Esophagus squamous epithelium (tissue), 5 donors: ENCODE results near the gene MBNL2. TPM values are rescaled to one million over a fixed set of nuclear protein-coding genes. Genes with fewer than 3 reads are reported as not detected.
A peak's percentile ranks its signal among the peaks of the same experiment; 100 is the strongest.

Experiments
- DNase-seq: peaks from one replicate; lab custom pipeline; 2025; lab: John Stamatoyannopoulos, UW
- H3K27ac ChIP-seq, 4 donors: fragments of 200-600 bp; sonication (generic); one replicate each; pipeline ENCODE4 v1.5.1; 2016 to 2019; ENCODE audit warnings: mild to moderate bottlenecking in 1 of 4
- H3K27me3 ChIP-seq, 4 donors: fragments of 200-600 bp; sonication (generic); 1 replicate in 3 of 4; 2 replicates in 1 of 4; pipeline versions ENCODE4 v1.5.1 to v1.6.0; 2017 to 2021; ENCODE audit warnings: antibody characterized with exemption in 1 of 4
- H3K36me3 ChIP-seq, 3 donors: fragments of 200-600 bp; sonication (generic); one replicate each; pipeline ENCODE4 v1.5.1; 2016 to 2019
- H3K4me1 ChIP-seq, 3 donors: fragments of 200-600 bp; sonication (generic); one replicate each; pipeline ENCODE4 v1.5.1; 2017 to 2019
- H3K4me3 ChIP-seq, 4 donors: fragments of 200-600 bp; sonication (generic); 1 replicate in 3 of 4; 2 replicates in 1 of 4; pipeline ENCODE4 v1.5.1; 2016 to 2019; ENCODE audit warnings: mild to moderate bottlenecking in 2 of 4, moderate library complexity in 1 of 4
- H3K9me3 ChIP-seq, 3 donors: fragments of 200-600 bp; sonication (generic); one replicate each; pipeline ENCODE4 v1.5.1; 2016 to 2019
- POLR2A ChIP-seq, 4 donors: fragments of 450-650 bp; IDR thresholded peaks; one replicate each; pipeline ENCODE4 v1.6.1; 2017; ENCODE audit warnings: antibody characterized with exemption in 4 of 4, mild to moderate bottlenecking in 4 of 4, moderate library complexity in 3 of 4
- WGBS, 2 donors: methylation state at CpG; one replicate each; pipeline ENCODE4 v1.1.5; 2018; 5-methylcytosine and 5-hydroxymethylcytosine counted together
- intact Hi-C: fragments of 100-400 bp; cut with DNase I; formaldehyde crosslinking; loops from one replicate; pipeline ENCODE4 v1.15.0; 2022
- total RNA-seq, 4 donors: library from RNA; depleted of rRNA; stranded (reverse); fragments of >200 nt; gene quantifications; one replicate each; pipeline ENCODE4 v1.1.0, GENCODE V29; 2016
- TF ChIP-seq, protein P1 (sequence below), 6 experiments: fragments of 450-650 bp in 4 of 6; fragments of 200-600 bp in 2 of 6; sonication (generic) in 2 of 6; IDR thresholded peaks; one replicate each; pipeline ENCODE4 v1.5.1; 2016 to 2019; ENCODE audit warnings: antibody characterized with exemption in 6 of 6, mild to moderate bottlenecking in 4 of 6, moderate library complexity in 4 of 6
- donor health status: DM: yes; HTN: yes; CAD: no.

The MBNL2 gene
- total RNA-seq, 4 donors from 2014 or later: 18.3 to 58.7 (median 29.7) TPM

DNA sequence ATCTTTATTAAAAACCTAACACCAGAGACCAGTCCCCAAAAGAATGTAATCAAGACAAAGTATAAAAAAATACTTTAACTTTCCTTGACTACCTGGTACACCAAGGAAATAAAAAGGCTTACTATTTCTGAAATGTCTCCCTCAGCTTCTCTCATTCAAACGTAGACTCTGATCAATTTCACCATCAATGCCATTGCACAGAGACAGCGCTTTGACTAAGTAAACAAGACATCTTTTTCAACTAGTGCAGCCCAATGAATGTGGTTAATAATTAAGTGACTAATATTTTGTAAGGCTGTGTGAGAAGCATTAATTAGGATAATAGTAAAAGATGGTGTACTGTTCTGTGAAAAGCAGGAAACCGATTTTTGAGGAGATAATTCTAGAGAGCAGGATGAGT, 204.6 kb downstream of the MBNL2 start:
- Histone ChIP-seq H3K36me3 (no peaks in the 10 kb centered on the region), H3K27me3 (no peaks in the 10 kb centered on the region), H3K9me3 (no peaks in the 10 kb centered on the region), H3K27ac (no peak overlapping the region), H3K4me3 (no peak overlapping the region), H3K4me1 (peaks cover 0 to 7% (median 0%) of the 10 kb centered on the region in 3 donors)
- intact Hi-C loops: no loop called here
- TF ChIP-seq POLR2A (IDR thresholded peaks at IDR 0.05): no peak
- TF ChIP-seq, protein P1, sequence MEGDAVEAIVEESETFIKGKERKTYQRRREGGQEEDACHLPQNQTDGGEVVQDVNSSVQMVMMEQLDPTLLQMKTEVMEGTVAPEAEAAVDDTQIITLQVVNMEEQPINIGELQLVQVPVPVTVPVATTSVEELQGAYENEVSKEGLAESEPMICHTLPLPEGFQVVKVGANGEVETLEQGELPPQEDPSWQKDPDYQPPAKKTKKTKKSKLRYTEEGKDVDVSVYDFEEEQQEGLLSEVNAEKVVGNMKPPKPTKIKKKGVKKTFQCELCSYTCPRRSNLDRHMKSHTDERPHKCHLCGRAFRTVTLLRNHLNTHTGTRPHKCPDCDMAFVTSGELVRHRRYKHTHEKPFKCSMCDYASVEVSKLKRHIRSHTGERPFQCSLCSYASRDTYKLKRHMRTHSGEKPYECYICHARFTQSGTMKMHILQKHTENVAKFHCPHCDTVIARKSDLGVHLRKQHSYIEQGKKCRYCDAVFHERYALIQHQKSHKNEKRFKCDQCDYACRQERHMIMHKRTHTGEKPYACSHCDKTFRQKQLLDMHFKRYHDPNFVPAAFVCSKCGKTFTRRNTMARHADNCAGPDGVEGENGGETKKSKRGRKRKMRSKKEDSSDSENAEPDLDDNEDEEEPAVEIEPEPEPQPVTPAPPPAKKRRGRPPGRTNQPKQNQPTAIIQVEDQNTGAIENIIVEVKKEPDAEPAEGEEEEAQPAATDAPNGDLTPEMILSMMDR (IDR thresholded peaks at IDR 0.05): no peak
- 86 to 90% methylated on average over 3 of the region's 3 CpGs for WGBS, 2 donors
- no peak for DNase-seq

DNA sequence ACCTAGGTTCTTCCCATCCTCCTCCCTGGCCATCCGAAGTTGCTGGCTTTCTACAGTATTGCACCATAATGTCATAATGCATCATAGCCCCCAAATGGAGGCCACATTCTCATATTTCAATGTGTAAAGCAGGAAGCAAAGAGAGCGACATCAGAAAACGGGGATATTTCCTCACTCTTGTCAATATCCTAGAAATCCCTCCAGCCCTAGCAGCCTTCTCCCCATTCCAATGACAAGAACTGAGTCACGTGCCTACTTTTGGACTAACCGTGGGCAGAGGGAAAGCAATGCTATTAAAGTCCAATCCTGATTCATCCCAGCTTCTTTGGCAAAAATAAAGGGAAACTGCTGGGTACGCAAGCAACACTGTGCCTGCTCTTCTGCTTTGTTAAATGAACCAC, 207.5 kb downstream of the MBNL2 start:
- WGBS, 2 donors: 57 to 67% methylated on average over 5 to 6 of the region's 6 CpGs
- Histone ChIP-seq H3K27ac (no peak overlapping the region), H3K9me3 (no peaks in the 10 kb centered on the region), H3K27me3 (no peaks in the 10 kb centered on the region), H3K4me1 (peaks cover 0 to 15% (median 0%) of the 10 kb centered on the region in 3 donors), H3K4me3 (peak overlapping the region in 2 of 4 donors; percentile 5 to 10), H3K36me3 (no peaks in the 10 kb centered on the region)
- TF ChIP-seq, protein P1 (IDR thresholded peaks at IDR 0.05): no peak
- TF ChIP-seq POLR2A (IDR thresholded peaks at IDR 0.05): no peak
- intact Hi-C loops: no loop called here
- no peak for DNase-seq

DNA sequence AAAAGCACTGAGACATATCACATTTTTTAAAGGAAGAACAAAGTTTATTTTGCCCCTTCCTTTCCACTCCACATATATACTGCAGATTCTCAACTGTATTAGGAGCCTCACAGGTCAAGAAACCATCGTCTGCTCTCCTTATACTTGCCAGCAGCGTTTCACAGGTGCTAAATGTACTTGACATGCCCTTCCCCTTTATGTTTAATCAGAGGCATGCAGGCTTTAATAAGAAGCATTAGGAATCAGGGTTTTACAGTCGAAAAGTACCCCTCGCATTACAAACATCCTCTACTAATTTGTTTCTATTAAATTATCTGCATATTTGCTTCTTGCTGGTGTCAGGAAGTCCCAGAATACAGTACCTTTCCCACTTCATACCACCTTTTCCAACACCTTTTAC, 208.2 kb downstream of the MBNL2 start:
- DNase-seq: no peak
- H3K4me1 ChIP-seq: peaks cover 0 to 20% (median 0%) of the 10 kb centered on the region in 3 donors
- intact Hi-C loops: no loop called here
- H3K4me3 ChIP-seq: no peak overlapping the region
- no peak overlapping the region for H3K27ac ChIP-seq
- 73 to 76% methylated on average over 4 of the region's 4 CpGs for WGBS, 2 donors
- H3K36me3 ChIP-seq: no peaks in the 10 kb centered on the region
- TF ChIP-seq, protein P1 (IDR thresholded peaks at IDR 0.05): no peak
- TF ChIP-seq POLR2A (IDR thresholded peaks at IDR 0.05): no peak
- no peaks in the 10 kb centered on the region for H3K9me3 ChIP-seq
- no peaks in the 10 kb centered on the region for H3K27me3 ChIP-seq

DNA sequence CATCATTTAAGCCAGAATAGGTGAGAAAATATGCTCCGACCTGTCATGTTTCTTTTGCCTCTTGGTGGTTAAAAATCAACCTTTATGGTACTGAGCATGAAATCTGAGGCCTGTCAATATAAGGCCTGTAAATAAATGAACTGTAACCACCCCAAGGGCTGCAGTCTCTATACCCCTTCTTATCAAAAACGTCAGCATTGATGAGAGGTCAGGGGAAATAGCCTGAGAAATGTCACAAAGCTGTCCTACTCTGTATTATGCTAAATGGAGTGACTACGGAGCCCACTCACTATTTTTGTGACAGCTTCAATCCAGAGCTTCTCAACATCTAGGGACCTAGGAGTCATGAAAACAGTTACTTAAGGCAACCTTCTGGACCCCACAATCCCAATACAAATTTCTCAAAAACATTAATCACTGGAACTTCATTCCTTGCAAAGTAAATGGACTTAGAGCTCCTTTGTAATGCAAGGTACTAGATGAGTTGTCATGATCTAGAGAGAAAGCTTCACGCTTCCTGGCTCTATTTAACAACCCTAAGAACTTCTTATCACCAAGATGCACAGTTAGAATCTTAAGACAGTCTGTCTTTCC, 209.1 kb downstream of the MBNL2 start:
- DNase-seq: no peak
- H3K4me1 ChIP-seq: peaks cover 2 to 30% (median 6%) of the 10 kb centered on the region in 3 donors
- no peaks in the 10 kb centered on the region for H3K36me3 ChIP-seq
- H3K4me3 ChIP-seq: no peak overlapping the region
- intact Hi-C loops: no loop called here
- 67 to 83% methylated on average over 3 to 4 of the region's 4 CpGs for WGBS, 2 donors
- peak overlapping the region in 1 of 4 donors; percentile 11 for H3K27ac ChIP-seq
- no peaks in the 10 kb centered on the region for H3K27me3 ChIP-seq
- TF ChIP-seq, protein P1 (IDR thresholded peaks at IDR 0.05): no peak
- no peak for TF ChIP-seq POLR2A (IDR thresholded peaks at IDR 0.05)
- H3K9me3 ChIP-seq: no peaks in the 10 kb centered on the region

DNA sequence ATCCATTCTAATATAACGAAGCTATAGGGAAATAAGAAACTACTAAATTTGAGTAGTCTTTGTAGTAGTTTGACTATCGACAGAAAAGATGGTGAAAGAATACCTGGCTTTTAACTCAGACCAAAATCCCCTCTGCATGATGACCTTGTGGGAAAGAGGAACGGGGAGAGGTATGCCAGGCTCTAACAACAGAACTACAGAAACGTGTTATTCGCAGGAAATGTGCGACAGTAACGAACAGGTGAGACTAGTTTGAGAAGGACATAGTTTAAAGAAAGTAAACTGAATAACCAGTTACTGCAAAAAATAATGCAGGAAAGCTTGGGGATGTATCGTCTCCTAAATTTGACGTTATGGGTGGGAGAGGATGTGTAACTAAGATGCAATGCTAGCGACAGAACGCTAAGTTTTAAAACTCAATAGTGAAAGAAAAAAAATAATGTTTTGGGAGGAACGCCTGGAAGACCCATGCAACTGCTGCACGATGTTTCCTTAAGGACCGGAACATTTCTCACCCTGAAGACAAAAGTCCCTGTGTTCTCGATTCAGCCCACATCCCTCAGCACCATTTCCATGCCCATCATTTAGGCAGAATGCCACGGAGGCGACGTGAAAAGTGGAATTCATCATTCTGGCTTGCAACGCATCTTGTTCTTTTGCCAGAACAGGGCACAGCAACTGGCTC, 210.2 kb downstream of the MBNL2 start:
- intact Hi-C loops: no loop called here
- H3K36me3 ChIP-seq: no peaks in the 10 kb centered on the region
- no peak for DNase-seq
- TF ChIP-seq, protein P1 (IDR thresholded peaks at IDR 0.05): no peak
- peak in 1 of 4 donors; percentile 44 for TF ChIP-seq POLR2A (IDR thresholded peaks at IDR 0.05)
- peak overlapping the region; percentile 100 for H3K27ac ChIP-seq
- peak overlapping the region; percentile 82 to 94 (median 89) for H3K4me3 ChIP-seq
- 10 to 12% methylated on average over 19 of the region's 19 CpGs for WGBS, 2 donors
- peaks cover 4 to 41% (median 6%) of the 10 kb centered on the region in 3 donors for H3K4me1 ChIP-seq
- no peaks in the 10 kb centered on the region for H3K9me3 ChIP-seq
- H3K27me3 ChIP-seq: no peaks in the 10 kb centered on the region
